Neural progenitor cell (in vitro differentiated cells): ENCODE results near the gene USP49.

ENCODE experiments used
- EZH2 ChIP-seq: fragments of 200-600 bp; sonication (generic); IDR thresholded peaks from 2 replicates; pipeline ENCODE4 v1.6.1; 2017; ENCODE audit warnings: antibody characterized with exemption, mild to moderate bottlenecking, moderate library complexity
- TF ChIP-seq, protein P1 (sequence below): fragments of 200-600 bp; sonication (generic); IDR thresholded peaks from 2 replicates; pipeline ENCODE4 v1.5.1; 2017; ENCODE audit warnings: antibody characterized with exemption, mild to moderate bottlenecking

- TF ChIP-seq, protein P1, sequence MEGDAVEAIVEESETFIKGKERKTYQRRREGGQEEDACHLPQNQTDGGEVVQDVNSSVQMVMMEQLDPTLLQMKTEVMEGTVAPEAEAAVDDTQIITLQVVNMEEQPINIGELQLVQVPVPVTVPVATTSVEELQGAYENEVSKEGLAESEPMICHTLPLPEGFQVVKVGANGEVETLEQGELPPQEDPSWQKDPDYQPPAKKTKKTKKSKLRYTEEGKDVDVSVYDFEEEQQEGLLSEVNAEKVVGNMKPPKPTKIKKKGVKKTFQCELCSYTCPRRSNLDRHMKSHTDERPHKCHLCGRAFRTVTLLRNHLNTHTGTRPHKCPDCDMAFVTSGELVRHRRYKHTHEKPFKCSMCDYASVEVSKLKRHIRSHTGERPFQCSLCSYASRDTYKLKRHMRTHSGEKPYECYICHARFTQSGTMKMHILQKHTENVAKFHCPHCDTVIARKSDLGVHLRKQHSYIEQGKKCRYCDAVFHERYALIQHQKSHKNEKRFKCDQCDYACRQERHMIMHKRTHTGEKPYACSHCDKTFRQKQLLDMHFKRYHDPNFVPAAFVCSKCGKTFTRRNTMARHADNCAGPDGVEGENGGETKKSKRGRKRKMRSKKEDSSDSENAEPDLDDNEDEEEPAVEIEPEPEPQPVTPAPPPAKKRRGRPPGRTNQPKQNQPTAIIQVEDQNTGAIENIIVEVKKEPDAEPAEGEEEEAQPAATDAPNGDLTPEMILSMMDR: no peak
- TF ChIP-seq EZH2: no peak
These were observed 2.1 kb downstream of the USP49 start for GRCh38 chr6:41892921-41893564.
